SK-N-SH (cell line): Measurements from ENCODE around the gene CELF4. TPM values are rescaled to one million over a fixed set of nuclear protein-coding genes. Genes with fewer than 3 reads are reported as not detected.

Experiments
- CTCF ChIA-PET: fragments of 300-600, 350-600 bp; formaldehyde crosslinking; extraction: SDS; loops from one replicate; lab custom pipeline; 2021; lab: Yijun Ruan, JAX
- POLR2A ChIA-PET: fragments of 350-600 bp; sonication (Branson Sonifier 250); formaldehyde crosslinking; extraction: SDS; loops from one replicate; lab custom pipeline; 2020; ENCODE audit warnings: antibody characterized with exemption, inconsistent platforms; lab: Yijun Ruan, JAX
- DNase-seq: peaks from one replicate; pipeline ENCODE4 v3.0.0; 2012
- H2AFZ ChIP-seq: fragments of 200-600 bp; sonication (generic); 2 replicates; pipeline ENCODE4 v1.8.1; 2016; ENCODE audit warnings: antibody characterized with exemption, mild to moderate bottlenecking, low read depth
- H3F3A ChIP-seq: fragments of 200-600 bp; sonication (generic); replicated peaks from 2 replicates; pipeline ENCODE3; 2016; ENCODE audit warnings: antibody characterized with exemption, mild to moderate bottlenecking; ENCODE audit not compliant: insufficient read depth
- H3K27ac ChIP-seq, 2 experiments: fragments of 200-500 bp in 1 of 2; fragments of 200-600 bp in 1 of 2; sonication (Bioruptor generic) in 1 of 2; sonication (generic), shearing (Covaris generic) in 1 of 2; 2 replicates each; pipeline versions ENCODE4 v1.5.1 to v1.6.1; 2014 to 2016; ENCODE audit warnings: low read depth in 2 of 2, inconsistent platforms in 1 of 2, low read length in 1 of 2, mild to moderate bottlenecking in 1 of 2, mixed read lengths in 1 of 2
- H3K27me3 ChIP-seq: fragments of 200-600 bp; sonication (generic), shearing (Covaris generic); 2 replicates; pipeline ENCODE4 v1.6.1; 2016; ENCODE audit warnings: mixed run types; ENCODE audit not compliant: insufficient read depth
- H3K36me3 ChIP-seq, 2 experiments: fragments of 200-500 bp in 1 of 2; fragments of 200-600 bp in 1 of 2; sonication (Bioruptor generic) in 1 of 2; sonication (generic) in 1 of 2; replicated peaks in 1 of 2; 2 replicates each; pipeline versions ENCODE3 to v1.5.1; 2014 to 2016; ENCODE audit warnings: low read length in 1 of 2, mild to moderate bottlenecking in 1 of 2; ENCODE audit not compliant: insufficient read depth in 2 of 2, control insufficient read depth in 1 of 2
- H3K4me1 ChIP-seq, 2 experiments: fragments of 200-500 bp in 1 of 2; fragments of 200-600 bp in 1 of 2; sonication (Bioruptor generic) in 1 of 2; sonication (generic), shearing (Covaris generic) in 1 of 2; 2 replicates each; pipeline versions ENCODE4 v1.5.1 to v1.6.1; 2014 to 2016; ENCODE audit warnings: low read depth in 1 of 2, low read length in 1 of 2, mixed run types in 1 of 2; ENCODE audit not compliant: insufficient read depth in 2 of 2, control insufficient read depth in 1 of 2
- H3K4me2 ChIP-seq: fragments of 200-600 bp; sonication (generic), shearing (Covaris generic); 2 replicates; pipeline ENCODE4 v1.6.1; 2017; ENCODE audit warnings: mixed run types
- H3K4me3 ChIP-seq, 2 experiments: fragments of 200-500 bp in 1 of 2; fragments of 200-600 bp in 1 of 2; sonication (Bioruptor generic) in 1 of 2; sonication (generic), shearing (Covaris generic) in 1 of 2; 2 replicates each; pipeline versions ENCODE4 v1.5.1 to v1.8.1; 2014 to 2016; ENCODE audit warnings: low read depth in 2 of 2, inconsistent platforms in 1 of 2, low read length in 1 of 2, mild to moderate bottlenecking in 1 of 2, mixed read lengths in 1 of 2, moderate library complexity in 1 of 2
- H3K79me2 ChIP-seq: fragments of 200-600 bp; sonication (generic); 2 replicates; pipeline ENCODE4 v1.8.1; 2017; ENCODE audit warnings: mild to moderate bottlenecking; ENCODE audit not compliant: insufficient read depth
- H3K9ac ChIP-seq: fragments of 200-600 bp; sonication (generic); 2 replicates; pipeline ENCODE4 v1.6.1; 2017; ENCODE audit warnings: mixed run types
- H3K9me2 ChIP-seq: fragments of 200-600 bp; sonication (generic); 2 replicates; pipeline ENCODE4 v1.6.1; 2017; ENCODE audit warnings: mixed run types
- H3K9me3 ChIP-seq: fragments of 200-600 bp; sonication (generic); 2 replicates; pipeline ENCODE4 v1.6.1; 2017; ENCODE audit warnings: mixed run types, mild to moderate bottlenecking, moderate library complexity
- H4K20me1 ChIP-seq: fragments of 200-600 bp; sonication (generic); 2 replicates; pipeline ENCODE4 v1.6.1; 2017; ENCODE audit warnings: mild to moderate bottlenecking, mixed run types; ENCODE audit not compliant: insufficient read depth
- CTCF ChIP-seq: fragments of 200-600 bp; sonication (generic); IDR thresholded peaks from 2 replicates; pipeline ENCODE4 v1.6.1; 2017; ENCODE audit warnings: antibody characterized with exemption, mild to moderate bottlenecking, moderate library complexity
- ELF1 ChIP-seq: IDR thresholded peaks from 2 replicates; pipeline ENCODE4 v1.4.0; 2012
- EP300 ChIP-seq, 2 experiments: IDR thresholded peaks; 2 replicates each; pipeline versions ENCODE4 v1.4.0 to v1.6.1; 2012; ENCODE audit warnings: borderline replicate concordance in 1 of 2, low read depth in 1 of 2, low read length in 1 of 2
- EZH2phosphoT487 ChIP-seq: fragments of 200-600 bp; sonication (generic); IDR thresholded peaks from 2 replicates; pipeline ENCODE4 v1.6.1; 2017; ENCODE audit warnings: low read depth, mixed run types, mild to moderate bottlenecking, antibody characterized with exemption, moderate library complexity, borderline replicate concordance
- FOXJ3 ChIP-seq: sonication (generic); formaldehyde crosslinking; IDR thresholded peaks from 2 replicates; pipeline ENCODE4 v1.5.1; 2020; ENCODE audit warnings: mild to moderate bottlenecking, missing genetic modification reagents
- FOXM1 ChIP-seq: IDR thresholded peaks from 2 replicates; pipeline ENCODE4 v1.4.0; 2012; ENCODE audit warnings: low read depth, mild to moderate bottlenecking
- MEF2A ChIP-seq: IDR thresholded peaks from 2 replicates; pipeline ENCODE4 v1.4.0; 2012; ENCODE audit warnings: low read depth, borderline replicate concordance
- MXI1 ChIP-seq: IDR thresholded peaks from 2 replicates; pipeline ENCODE4 v1.6.1; 2012; ENCODE audit warnings: mild to moderate bottlenecking, low read depth, low read length, improper control_type of control experiment
- RAD21 ChIP-seq: IDR thresholded peaks from 2 replicates; pipeline ENCODE4 v1.6.1; 2012; ENCODE audit warnings: mild to moderate bottlenecking, low read length
- RFX5 ChIP-seq: IDR thresholded peaks from 2 replicates; pipeline ENCODE4 v1.6.1; 2012; ENCODE audit warnings: mild to moderate bottlenecking, improper control_type of control experiment, low read length
- RXRA ChIP-seq: IDR thresholded peaks from 2 replicates; pipeline ENCODE4 v1.4.0; 2012; ENCODE audit warnings: low read depth, mild to moderate bottlenecking, borderline replicate concordance
- SIN3A ChIP-seq: IDR thresholded peaks from 2 replicates; pipeline ENCODE4 v1.6.1; 2012; ENCODE audit warnings: low read depth, mild to moderate bottlenecking, low read length, moderate library complexity, borderline replicate concordance
- TEAD4 ChIP-seq: IDR thresholded peaks from 2 replicates; pipeline ENCODE4 v1.4.0; 2012; ENCODE audit warnings: mild to moderate bottlenecking, borderline replicate concordance; ENCODE audit not compliant: insufficient read depth
- USF1 ChIP-seq: IDR thresholded peaks from 2 replicates; pipeline ENCODE4 v1.4.0; 2012; ENCODE audit warnings: low read depth, borderline replicate concordance
- ZBTB33 ChIP-seq: IDR thresholded peaks from 2 replicates; pipeline ENCODE4 v1.4.0; 2012; ENCODE audit warnings: low read depth, borderline replicate concordance
- WGBS: methylation state at CpG from one replicate; pipeline ENCODE4 v1.1.6; 2017; ENCODE audit warnings: low lambda C conversion rate; 5-methylcytosine and 5-hydroxymethylcytosine counted together
- polyA plus RNA-seq, 3 experiments: library from polyadenylated mRNA; depleted of rRNA; stranded (reverse); fragments of >200 nt; gene quantifications; 2 replicates each; pipeline ENCODE4 v1.2.3, GENCODE V29; 2012

Gene CELF4
- polyA plus RNA-seq, 1 of the 3 experiments (the other 2 are of a cell fraction), result 0.26 TPM

GRCh38 chr18:37362158-37362890 lies 203.3 kb downstream of the CELF4 start:
- H3K27me3 ChIP-seq, result no peaks in the 10 kb centered on the region
- no peak overlapping the region for H3K9ac ChIP-seq
- no peaks in the 10 kb centered on the region for H3K36me3 ChIP-seq
- no peak overlapping the region for H2AFZ ChIP-seq
- TF ChIP-seq TEAD4 (no peak), FOXM1 (no peak), MEF2A (no peak), EP300 (IDR thresholded peaks at IDR 0.05; ENCODE audit: borderline replicate concordance in 1 of 2, low read depth in 1 of 2, low read length in 1 of 2) (no peak), MXI1 (no peak), SIN3A (no peak), RAD21 (no peak), RFX5 (no peak), ZBTB33 (no peak), RXRA (no peak), EZH2phosphoT487 (no peak), USF1 (no peak), CTCF (no peak), ELF1 (no peak), FOXJ3 (CRISPR knock-in tag) (no peak)
- no peaks in the 10 kb centered on the region for H3F3A ChIP-seq
- H3K9me3 ChIP-seq, result no peaks in the 10 kb centered on the region
- 66% methylated on average over 14 of the region's 21 CpGs for WGBS
- H3K4me1 ChIP-seq, result peaks cover 0 to 8% of the 10 kb centered on the region in 2 experiments; a peak in 1 of 4 replicates
- no peak overlapping the region for H3K4me2 ChIP-seq
- H4K20me1 ChIP-seq, result no peaks in the 10 kb centered on the region
- no peak overlapping the region for H3K4me3 ChIP-seq
- H3K27ac ChIP-seq, result no peak overlapping the region
- ChIA-PET CTCF (no interaction called here), POLR2A (no interaction called here)
- no peak for DNase-seq
- no peaks in the 10 kb centered on the region for H3K79me2 ChIP-seq
- H3K9me2 ChIP-seq, result no peaks in the 10 kb centered on the region
